OCI-LY3 (cell line): ENCODE data around the gene ITPA.
A peak's percentile ranks its signal among the peaks of the same experiment; 100 is the strongest.

Experiments
- H2AFZ ChIP-seq: fragments of 200-600, 300-600 bp; shearing (Covaris generic); 2 replicates; pipeline ENCODE4 v1.6.0; 2014; ENCODE audit warnings: antibody characterized with exemption, low read depth, low read length
- H3K27ac ChIP-seq: fragments of 200-600, 300-600 bp; sonication (generic); 2 replicates; pipeline ENCODE4 v1.5.1; 2014; ENCODE audit warnings: mild to moderate bottlenecking, low read length, moderate library complexity, mixed read lengths
- H3K27me3 ChIP-seq: fragments of 200-600, 300-600 bp; sonication (generic); 2 replicates; pipeline ENCODE4 v1.6.1; 2014; ENCODE audit warnings: low read depth, low read length, mixed read lengths
- H3K36me3 ChIP-seq: fragments of 200-600, 300-600 bp; sonication (generic); replicated peaks from 2 replicates; pipeline ENCODE3; 2014; ENCODE audit warnings: low read depth, low read length, mixed read lengths
- H3K4me1 ChIP-seq: fragments of 300-600, 200-600 bp; sonication (generic); 2 replicates; pipeline ENCODE4 v1.6.1; 2014; ENCODE audit warnings: low read length, mixed read lengths
- H3K4me2 ChIP-seq: fragments of 200-600, 300-600 bp; sonication (generic); 2 replicates; pipeline ENCODE4 v1.6.1; 2014; ENCODE audit warnings: low read length, mixed read lengths
- H3K4me3 ChIP-seq: fragments of 300-600, 200-600 bp; sonication (generic); 2 replicates; pipeline ENCODE4 v1.5.1; 2014; ENCODE audit warnings: antibody characterized with exemption, mild to moderate bottlenecking, low read length, moderate library complexity
- H3K79me2 ChIP-seq: fragments of 300-600, 200-600 bp; shearing (Covaris generic); 2 replicates; pipeline ENCODE4 v1.6.1; 2014; ENCODE audit warnings: mild to moderate bottlenecking, low read length, mixed read lengths
- H3K9ac ChIP-seq: fragments of 300-600, 200-600 bp; shearing (Covaris generic); 2 replicates; pipeline ENCODE4 v1.6.0; 2014; ENCODE audit warnings: mild to moderate bottlenecking, low read length, moderate library complexity
- H3K9me3 ChIP-seq: fragments of 200-600, 300-600 bp; shearing (Covaris generic); 2 replicates; pipeline ENCODE4 v1.6.1; 2014; ENCODE audit warnings: low read length, mixed read lengths; ENCODE audit not compliant: insufficient read depth
- H4K20me1 ChIP-seq: fragments of 200-600, 300-600 bp; sonication (generic); 2 replicates; pipeline ENCODE4 v1.6.1; 2016; ENCODE audit warnings: low read length, mixed read lengths; ENCODE audit not compliant: insufficient read depth
- EZH2phosphoT487 ChIP-seq: fragments of 200-600 bp; shearing (Covaris generic); IDR thresholded peaks from 2 replicates; pipeline ENCODE4 v1.6.1; 2018; ENCODE audit warnings: antibody characterized with exemption, mixed run types, low read depth
- TF ChIP-seq, protein P1 (sequence below): fragments of 200-600, 300-600 bp; sonication (generic); IDR thresholded peaks from 2 replicates; pipeline ENCODE4 v1.5.1; 2014; ENCODE audit warnings: antibody characterized with exemption, low read length, low read depth

Gene ITPA

DNA sequence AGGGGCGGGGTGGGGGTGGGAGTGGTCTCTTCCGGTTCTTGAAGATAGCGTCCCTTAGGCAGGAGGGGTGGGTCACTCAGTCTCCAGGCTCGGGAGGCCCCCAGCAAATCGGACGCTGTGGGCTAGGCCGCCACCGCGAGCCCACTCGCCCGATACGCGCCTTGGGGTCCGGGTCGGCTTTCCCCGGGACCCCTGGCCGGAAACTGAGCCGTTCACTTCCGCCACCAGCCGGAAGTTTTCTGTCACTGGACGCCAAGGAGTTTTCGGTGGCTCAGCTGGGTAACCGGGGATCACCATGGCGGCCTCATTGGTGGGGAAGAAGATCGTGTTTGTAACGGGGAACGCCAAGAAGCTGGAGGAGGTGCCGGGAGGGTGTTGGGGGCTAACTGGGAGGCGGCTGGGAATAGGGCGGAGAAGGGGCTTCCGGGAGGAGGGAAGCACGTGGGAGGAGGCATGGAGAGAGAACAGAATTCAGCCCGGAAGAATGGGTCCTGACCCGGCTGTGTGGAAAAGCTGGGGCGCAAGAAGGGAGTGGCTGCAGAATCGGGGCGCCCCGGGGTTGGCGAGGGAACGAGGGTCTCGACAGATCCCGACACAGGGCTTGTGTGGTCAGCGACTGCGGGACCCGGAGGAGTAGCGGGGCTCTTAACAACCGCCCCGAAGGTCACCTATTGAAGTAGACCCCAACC is at the start of gene ITPA:
Gene ITPA (plus strand): TSS at position 242 of the 689 bp plus-strand sequence. CDS start 54 bp downstream, at position 296.
- Histone ChIP-seq H3K27me3 (no peaks in the 10 kb centered on the region), H3K36me3 (peaks cover 12% of the 10 kb centered on the region), H2AFZ (peak within 1 kb of the TSS; percentile 78), H3K27ac (peak within 1 kb of the TSS; percentile 71), H3K79me2 (peaks cover 56% of the 10 kb centered on the region), H3K9ac (peak within 1 kb of the TSS; percentile 98), H3K9me3 (no peaks in the 10 kb centered on the region), H3K4me3 (peak within 1 kb of the TSS; percentile 98), H3K4me1 (peaks cover 13% of the 10 kb centered on the region), H3K4me2 (peak within 1 kb of the TSS; percentile 91), H4K20me1 (no peaks in the 10 kb centered on the region)
- TF ChIP-seq, protein P1, sequence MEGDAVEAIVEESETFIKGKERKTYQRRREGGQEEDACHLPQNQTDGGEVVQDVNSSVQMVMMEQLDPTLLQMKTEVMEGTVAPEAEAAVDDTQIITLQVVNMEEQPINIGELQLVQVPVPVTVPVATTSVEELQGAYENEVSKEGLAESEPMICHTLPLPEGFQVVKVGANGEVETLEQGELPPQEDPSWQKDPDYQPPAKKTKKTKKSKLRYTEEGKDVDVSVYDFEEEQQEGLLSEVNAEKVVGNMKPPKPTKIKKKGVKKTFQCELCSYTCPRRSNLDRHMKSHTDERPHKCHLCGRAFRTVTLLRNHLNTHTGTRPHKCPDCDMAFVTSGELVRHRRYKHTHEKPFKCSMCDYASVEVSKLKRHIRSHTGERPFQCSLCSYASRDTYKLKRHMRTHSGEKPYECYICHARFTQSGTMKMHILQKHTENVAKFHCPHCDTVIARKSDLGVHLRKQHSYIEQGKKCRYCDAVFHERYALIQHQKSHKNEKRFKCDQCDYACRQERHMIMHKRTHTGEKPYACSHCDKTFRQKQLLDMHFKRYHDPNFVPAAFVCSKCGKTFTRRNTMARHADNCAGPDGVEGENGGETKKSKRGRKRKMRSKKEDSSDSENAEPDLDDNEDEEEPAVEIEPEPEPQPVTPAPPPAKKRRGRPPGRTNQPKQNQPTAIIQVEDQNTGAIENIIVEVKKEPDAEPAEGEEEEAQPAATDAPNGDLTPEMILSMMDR = no peak
- TF ChIP-seq EZH2phosphoT487 = no peak

DNA sequence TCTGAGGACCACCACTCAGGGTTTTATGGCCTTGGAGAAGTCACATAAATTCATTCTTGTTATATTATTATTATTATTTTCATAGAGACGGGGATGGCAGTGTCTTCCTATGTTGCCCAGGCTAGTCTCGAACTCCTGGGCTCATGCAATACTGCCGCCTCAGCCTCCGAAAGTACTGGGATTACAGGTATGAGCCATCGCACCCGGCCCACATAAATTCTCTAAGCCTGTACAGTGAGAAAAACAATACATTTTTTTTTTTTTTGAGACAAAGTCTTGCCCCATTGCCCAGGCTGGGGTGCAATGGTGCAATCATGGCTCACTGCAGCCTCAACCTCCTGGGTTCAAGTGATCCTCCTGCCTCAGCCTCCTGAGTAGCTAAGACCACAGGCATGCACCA is 48.9 kb upstream of the ITPA start:
- H3K27me3 ChIP-seq = no peaks in the 10 kb centered on the region
- peak overlapping the region; percentile 85 for H3K9ac ChIP-seq
- H3K9me3 ChIP-seq = no peaks in the 10 kb centered on the region
- peak overlapping the region; percentile 81 for H3K4me3 ChIP-seq
- H3K36me3 ChIP-seq = peaks cover 7% of the 10 kb centered on the region
- H2AFZ ChIP-seq = no peak overlapping the region
- peaks cover 20% of the 10 kb centered on the region for H3K4me1 ChIP-seq
- H3K4me2 ChIP-seq = peak overlapping the region; percentile 99
- H3K79me2 ChIP-seq = peaks cover 47% of the 10 kb centered on the region
- H3K27ac ChIP-seq = no peak overlapping the region
- peaks cover 30% of the 10 kb centered on the region for H4K20me1 ChIP-seq
- TF ChIP-seq EZH2phosphoT487 = no peak
- TF ChIP-seq, protein P1 = no peak

DNA sequence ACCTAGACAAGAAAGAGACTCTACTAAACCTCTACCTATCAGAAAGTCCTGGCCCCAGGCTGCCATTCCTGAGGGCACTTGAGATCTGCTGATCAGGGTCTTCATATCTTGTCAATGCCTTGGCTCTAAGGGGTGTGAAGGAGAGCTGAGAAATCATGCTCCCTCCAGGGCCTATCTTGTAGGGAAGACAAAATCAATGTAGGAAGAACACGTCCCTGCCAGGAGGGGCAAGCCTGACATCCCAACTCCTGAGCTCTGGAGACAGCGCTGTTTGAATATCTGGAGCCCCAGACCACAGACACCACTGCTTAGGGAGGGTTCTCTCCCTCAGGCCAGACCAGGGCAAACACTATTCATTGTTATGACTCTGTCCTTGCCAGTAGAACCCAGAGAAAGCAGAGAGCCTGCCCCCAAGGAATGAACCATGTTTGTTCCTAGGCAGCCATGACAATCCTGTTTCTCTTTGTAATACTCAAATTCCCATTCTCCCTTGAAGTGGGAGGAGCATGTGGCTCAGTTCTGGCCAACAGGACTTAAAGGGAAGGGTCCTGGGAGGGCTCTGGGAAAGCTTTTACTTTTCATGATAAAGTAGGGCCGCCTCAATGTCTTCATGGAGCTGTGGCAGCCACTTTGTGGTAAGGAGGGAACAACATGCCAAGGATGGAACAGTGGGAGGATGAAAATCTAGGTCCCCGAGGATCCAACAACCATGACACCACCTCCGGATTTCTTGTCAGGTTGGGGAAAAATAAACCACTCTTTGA is 47.8 kb upstream of the ITPA start:
- H3K4me2 ChIP-seq = no peak overlapping the region
- TF ChIP-seq, protein P1 = no peak
- TF ChIP-seq EZH2phosphoT487 = no peak
- no peak overlapping the region for H3K4me3 ChIP-seq
- H3K27me3 ChIP-seq = no peaks in the 10 kb centered on the region
- peaks cover 36% of the 10 kb centered on the region for H3K79me2 ChIP-seq
- H3K9ac ChIP-seq = no peak overlapping the region
- H2AFZ ChIP-seq = no peak overlapping the region
- peaks cover 23% of the 10 kb centered on the region for H4K20me1 ChIP-seq
- H3K27ac ChIP-seq = no peak overlapping the region
- peaks cover 17% of the 10 kb centered on the region for H3K4me1 ChIP-seq
- no peaks in the 10 kb centered on the region for H3K9me3 ChIP-seq
- peaks cover 3% of the 10 kb centered on the region for H3K36me3 ChIP-seq

DNA sequence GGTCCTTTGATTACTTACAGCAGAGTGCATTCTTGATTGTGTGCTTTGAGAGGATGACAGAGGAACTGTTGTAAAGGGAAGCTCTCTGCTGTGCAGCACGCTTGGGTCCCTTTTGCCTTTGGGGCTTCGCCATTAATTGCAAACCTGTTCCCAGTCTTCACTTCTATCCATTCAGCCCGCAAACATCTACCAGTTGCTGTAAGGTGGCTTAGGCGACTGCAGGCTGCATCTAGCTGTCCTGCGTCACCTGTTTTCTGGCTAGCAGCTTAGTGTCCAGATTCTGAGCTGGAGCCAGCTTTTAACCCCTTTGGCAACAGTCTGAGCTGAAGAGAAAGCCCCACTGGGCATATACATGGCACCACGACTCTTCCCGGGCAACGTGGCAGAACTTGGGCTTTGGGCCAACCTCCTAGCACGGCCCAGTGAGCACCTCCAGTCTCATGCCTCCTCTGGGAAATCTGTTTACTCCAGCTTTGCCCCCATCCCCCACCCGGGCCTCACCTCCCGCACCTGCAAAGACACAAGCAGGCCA is 47.2 kb upstream of the ITPA start:
- no peak overlapping the region for H3K4me2 ChIP-seq
- no peak overlapping the region for H3K27ac ChIP-seq
- TF ChIP-seq EZH2phosphoT487 = no peak
- TF ChIP-seq, protein P1 = no peak

More for the DNA sequence above, 47.2 kb upstream of the ITPA start:
- no peak overlapping the region for H2AFZ ChIP-seq
- H4K20me1 ChIP-seq = peaks cover 17% of the 10 kb centered on the region
- peaks cover 30% of the 10 kb centered on the region for H3K79me2 ChIP-seq
- H3K9ac ChIP-seq = no peak overlapping the region
- no peaks in the 10 kb centered on the region for H3K9me3 ChIP-seq
- no peaks in the 10 kb centered on the region for H3K27me3 ChIP-seq
- H3K36me3 ChIP-seq = no peaks in the 10 kb centered on the region
- peaks cover 10% of the 10 kb centered on the region for H3K4me1 ChIP-seq
- H3K4me3 ChIP-seq = no peak overlapping the region
